GM12864 (cell line): ENCODE results near the gene CKS2.

Experiments
- DNase-seq: peaks from one replicate; pipeline ENCODE4 v3.0.0-alpha.2; 2011; ENCODE audit warnings: low read depth
- H3K4me3 ChIP-seq: 2 replicates; pipeline ENCODE4 v1.5.1; 2011; ENCODE audit warnings: mild to moderate bottlenecking, low read depth, low read length, control low read depth
- TF ChIP-seq, protein P1 (sequence below): IDR thresholded peaks from 2 replicates; pipeline ENCODE4 v1.5.1; 2011; ENCODE audit warnings: low read depth, mild to moderate bottlenecking, moderate library complexity, low read length, control low read depth, inconsistent platforms; ENCODE audit errors: missing control alignments

CKS2 gene

DNA sequence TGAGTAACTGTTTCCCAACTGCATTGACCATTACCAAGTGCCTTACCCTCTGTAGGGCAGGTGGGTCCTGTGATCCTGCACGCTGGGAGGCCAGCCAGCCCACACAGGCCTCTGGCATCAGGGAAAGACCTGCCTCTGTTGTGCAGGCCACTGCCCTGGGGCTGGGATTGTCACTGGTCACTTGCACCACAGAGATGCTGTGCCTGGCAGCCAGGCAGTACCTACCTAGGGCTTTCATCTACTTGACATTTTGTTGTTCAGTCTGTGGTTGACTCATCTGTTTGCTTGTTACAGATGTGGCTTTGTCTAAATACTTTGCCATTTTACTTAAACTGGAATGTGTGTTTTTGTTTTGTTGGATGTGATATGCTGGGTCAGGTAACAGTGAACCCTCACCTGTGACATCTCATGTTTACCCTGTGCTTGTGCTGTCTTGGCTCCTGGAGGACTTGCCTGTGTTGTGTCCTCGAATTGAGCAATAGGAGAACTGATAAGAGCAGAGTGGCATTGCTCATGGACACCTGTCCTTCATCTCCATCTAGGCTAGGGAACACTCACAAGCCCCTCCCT lies 40.1 kb downstream of the CKS2 start:
- no peak for DNase-seq
- TF ChIP-seq, protein P1, sequence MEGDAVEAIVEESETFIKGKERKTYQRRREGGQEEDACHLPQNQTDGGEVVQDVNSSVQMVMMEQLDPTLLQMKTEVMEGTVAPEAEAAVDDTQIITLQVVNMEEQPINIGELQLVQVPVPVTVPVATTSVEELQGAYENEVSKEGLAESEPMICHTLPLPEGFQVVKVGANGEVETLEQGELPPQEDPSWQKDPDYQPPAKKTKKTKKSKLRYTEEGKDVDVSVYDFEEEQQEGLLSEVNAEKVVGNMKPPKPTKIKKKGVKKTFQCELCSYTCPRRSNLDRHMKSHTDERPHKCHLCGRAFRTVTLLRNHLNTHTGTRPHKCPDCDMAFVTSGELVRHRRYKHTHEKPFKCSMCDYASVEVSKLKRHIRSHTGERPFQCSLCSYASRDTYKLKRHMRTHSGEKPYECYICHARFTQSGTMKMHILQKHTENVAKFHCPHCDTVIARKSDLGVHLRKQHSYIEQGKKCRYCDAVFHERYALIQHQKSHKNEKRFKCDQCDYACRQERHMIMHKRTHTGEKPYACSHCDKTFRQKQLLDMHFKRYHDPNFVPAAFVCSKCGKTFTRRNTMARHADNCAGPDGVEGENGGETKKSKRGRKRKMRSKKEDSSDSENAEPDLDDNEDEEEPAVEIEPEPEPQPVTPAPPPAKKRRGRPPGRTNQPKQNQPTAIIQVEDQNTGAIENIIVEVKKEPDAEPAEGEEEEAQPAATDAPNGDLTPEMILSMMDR = no peak
- no peak overlapping the region for H3K4me3 ChIP-seq

DNA sequence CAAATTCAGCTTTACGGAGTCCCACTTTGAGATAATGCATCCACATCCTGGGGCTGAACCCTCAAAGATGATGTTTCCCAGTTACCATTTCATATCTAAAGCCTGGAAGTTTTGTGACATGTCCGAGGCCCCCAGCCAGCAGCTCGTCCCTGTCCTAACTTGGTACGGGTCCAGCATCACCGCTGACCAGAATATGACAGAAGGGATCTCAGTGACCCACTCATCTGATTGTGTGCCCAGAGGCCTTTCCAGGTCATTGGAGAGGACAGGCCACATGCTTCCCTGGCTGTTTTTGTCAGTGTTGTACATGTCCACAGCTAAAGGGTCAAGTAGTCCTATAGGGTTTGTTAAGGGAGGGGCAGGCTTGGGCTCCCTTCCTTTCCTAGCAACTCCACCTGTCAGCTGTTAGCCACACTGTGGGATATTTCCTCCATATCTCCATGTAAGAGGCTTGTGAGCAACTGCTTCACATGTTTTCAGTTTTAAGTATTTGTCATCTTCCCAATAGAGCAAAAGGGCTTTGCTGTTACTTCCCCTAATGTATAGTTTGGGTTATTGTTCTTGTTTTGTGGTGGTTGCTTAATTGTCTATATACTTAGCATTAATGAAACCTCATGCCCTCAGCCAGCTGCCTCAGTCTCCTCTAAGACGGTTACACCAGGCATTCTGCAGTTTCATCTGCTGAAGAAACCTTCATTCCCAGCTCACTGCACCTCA lies 40.7 kb downstream of the CKS2 start:
- no peak for DNase-seq
- TF ChIP-seq, protein P1 = no peak
- no peak overlapping the region for H3K4me3 ChIP-seq

DNA sequence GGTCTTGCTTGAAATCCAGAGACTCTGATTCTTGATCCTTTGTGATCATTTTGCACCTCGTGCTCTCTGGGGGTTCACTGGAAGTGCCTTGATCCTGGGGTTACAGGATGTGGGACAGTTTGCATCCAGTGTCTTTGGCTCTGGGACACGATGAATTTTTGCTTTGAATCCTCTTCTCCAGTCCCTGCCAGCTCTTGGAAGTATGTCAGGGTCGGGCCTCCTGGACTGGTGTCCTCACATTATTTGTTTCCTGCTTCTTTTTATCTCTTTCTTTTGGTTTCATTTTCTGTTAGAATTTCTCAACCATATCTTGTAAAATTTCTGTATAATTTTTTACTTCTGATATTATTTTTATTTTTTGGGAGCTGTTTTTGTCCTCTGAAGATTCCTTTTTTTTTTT lies 41.5 kb downstream of the CKS2 start:
- H3K4me3 ChIP-seq = no peak overlapping the region
- no peak for DNase-seq
- TF ChIP-seq, protein P1 = no peak

DNA sequence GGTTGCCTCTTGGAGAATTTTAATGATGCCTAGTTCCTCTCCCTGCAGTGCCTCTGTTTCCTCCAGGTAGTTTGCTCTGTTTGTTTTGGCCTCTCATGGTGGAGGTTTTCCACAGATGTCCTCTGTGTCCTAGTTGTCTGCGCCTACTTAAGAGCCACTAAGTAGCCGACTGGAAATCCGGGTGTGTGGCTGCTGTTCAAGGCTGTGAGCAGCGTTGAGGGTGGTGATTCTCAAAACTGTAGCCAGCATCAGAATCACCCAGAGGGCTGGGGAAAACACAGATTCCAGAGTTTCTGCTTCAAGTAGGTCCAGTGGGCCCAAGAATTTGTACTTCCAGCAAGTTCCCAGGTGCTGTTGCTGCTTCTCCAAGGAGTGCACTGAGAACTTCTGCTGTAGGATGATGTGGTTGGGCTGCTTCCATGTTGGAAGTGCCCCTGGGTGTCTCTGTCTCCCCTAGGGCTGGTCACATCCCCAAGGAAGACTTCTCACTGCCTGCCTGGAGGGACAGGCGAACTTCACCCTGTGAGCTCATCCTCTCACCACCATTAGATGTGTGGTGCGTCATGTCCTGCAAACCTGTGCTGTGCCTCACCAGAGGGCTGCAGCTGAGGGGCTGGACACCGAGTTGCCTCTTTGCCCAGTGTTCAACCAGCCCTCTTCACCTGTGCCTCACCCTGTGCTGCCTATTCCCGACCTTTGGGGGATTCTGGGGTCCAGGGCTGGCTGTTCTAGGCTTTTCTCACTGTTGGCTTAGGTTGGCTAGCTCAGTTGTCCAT lies 42.1 kb downstream of the CKS2 start:
- no peak for DNase-seq
- no peak overlapping the region for H3K4me3 ChIP-seq

DNA sequence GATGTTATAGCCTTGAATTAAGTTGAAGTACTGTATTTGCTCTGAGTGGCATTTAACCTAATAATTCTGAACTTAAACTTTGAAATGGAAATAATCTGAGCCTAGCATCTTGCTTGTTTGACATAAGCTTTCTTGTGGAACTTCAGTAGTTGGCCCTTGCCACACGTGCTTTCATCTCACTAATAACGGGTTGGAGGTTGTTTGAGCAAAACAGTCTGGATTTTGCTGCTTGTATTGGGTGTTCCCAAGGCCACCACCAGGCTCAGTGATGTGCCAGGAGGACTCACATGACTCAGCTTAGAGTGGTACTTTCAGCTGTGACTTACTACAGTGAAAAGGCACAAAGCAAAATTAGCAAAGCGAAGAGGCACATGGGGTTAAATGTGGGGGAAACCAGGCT lies 43.0 kb downstream of the CKS2 start:
- H3K4me3 ChIP-seq = no peak overlapping the region
- DNase-seq = no peak
- TF ChIP-seq, protein P1 = no peak

More for the DNA sequence above, 42.1 kb downstream of the CKS2 start:
- TF ChIP-seq, protein P1 = no peak

DNA sequence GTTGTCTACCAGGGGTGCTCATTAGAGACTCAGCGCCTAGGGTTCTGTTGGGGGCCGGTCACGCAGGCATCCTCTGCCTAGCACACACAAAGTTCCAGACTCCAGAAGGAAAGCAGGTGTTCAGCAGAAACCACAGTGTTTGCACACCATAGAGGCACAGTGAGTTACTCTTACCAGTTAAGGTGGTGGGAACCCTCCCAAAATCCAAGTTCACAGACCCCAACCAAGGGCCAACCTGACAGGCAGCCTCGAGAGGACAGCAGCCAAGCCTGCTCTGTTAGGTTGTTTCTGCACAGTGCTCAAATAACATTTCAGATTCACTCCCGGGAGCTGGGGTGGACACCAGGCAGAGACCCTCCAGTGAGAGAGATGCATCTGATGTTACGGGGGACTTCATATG lies 43.5 kb downstream of the CKS2 start:
- H3K4me3 ChIP-seq = no peak overlapping the region
- TF ChIP-seq, protein P1 = no peak
- DNase-seq = no peak

DNA sequence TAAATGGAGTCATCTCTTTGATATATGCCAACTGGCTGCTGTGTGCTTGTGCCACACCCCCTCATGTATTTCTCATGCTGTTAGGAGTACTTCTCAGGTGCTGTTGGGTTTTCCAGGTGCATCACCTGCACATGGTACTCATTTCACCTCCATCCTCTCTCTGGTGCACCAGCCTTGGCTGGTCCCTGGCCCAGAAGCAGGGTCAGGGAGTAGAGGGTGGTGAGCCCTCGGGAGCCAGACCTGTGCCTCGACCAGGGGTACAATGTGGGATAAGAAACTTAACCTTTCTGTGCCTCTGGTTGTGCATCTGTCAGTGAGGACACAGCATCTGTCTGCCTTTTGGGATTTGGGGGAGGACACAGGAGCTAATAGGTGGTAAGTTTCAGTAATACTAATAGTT lies 45.8 kb downstream of the CKS2 start:
- TF ChIP-seq, protein P1 = no peak
- no peak for DNase-seq
- H3K4me3 ChIP-seq = no peak overlapping the region
